ENCODE data around the gene KRTAP10-1. TPM values are rescaled to one million over a fixed set of nuclear protein-coding genes. Genes with fewer than 3 reads are reported as not detected.

Gene KRTAP10-1
- total and polyA plus RNA-seq, 2 experiments from 2014 or later = not detected

DNA sequence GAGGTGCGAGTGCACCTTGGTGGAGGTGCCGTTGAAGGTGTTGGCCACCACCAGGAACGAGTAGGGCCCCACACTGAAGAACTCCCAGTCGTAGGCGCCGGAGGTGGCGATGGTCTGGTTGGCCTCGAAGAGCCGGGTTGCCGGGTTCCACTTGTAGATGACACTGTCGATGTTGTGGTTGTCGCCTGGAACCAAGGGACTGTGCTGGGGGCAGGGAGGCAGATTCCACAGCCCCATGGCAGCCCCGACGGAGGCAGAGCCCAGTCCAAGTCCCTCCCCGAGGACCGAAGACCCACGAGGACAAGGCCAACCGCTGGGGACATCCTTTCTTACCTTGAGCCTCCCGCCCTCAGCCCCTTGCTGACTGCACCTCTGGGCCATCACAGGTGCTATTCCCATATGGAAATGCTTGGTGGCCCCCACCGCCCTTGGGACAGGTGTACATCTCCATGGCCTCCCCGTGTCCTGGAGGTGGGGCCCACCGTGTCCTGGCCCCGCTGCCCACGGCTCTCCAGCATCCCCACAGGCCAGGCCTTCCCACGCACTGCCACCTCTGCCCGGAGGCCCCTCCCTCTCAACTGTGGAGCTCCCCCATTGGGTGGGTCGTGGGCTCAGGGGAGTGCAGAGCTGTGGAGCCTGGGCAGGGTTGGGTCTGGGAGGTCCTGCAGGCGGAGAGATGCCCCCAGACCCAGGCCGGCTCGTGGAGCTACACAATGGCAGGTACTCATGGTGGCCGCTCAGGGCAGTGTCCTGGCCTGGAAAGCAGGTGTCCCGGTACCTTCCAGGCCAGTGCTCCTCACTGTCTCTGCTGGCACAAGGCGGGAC lies 17.9 kb downstream of the KRTAP10-1 start:
- no peak overlapping the region for H3K4me3 ChIP-seq
- DNase-seq (ENCODE audit: low read depth in 1 of 2, low spot score in 1 of 2) = no peak
- no peak overlapping the region for H3K27ac ChIP-seq
- no peaks in the 10 kb centered on the region for H3K36me3 ChIP-seq
- H3K4me1 ChIP-seq (ENCODE audit: low read depth) = no peaks in the 10 kb centered on the region
- no peaks in the 10 kb centered on the region for H3K27me3 ChIP-seq
- no peaks in the 10 kb centered on the region for H3K9me3 ChIP-seq (ENCODE audit: low read depth)
- TF ChIP-seq, protein P1, sequence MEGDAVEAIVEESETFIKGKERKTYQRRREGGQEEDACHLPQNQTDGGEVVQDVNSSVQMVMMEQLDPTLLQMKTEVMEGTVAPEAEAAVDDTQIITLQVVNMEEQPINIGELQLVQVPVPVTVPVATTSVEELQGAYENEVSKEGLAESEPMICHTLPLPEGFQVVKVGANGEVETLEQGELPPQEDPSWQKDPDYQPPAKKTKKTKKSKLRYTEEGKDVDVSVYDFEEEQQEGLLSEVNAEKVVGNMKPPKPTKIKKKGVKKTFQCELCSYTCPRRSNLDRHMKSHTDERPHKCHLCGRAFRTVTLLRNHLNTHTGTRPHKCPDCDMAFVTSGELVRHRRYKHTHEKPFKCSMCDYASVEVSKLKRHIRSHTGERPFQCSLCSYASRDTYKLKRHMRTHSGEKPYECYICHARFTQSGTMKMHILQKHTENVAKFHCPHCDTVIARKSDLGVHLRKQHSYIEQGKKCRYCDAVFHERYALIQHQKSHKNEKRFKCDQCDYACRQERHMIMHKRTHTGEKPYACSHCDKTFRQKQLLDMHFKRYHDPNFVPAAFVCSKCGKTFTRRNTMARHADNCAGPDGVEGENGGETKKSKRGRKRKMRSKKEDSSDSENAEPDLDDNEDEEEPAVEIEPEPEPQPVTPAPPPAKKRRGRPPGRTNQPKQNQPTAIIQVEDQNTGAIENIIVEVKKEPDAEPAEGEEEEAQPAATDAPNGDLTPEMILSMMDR (IDR thresholded peaks at IDR 0.05; ENCODE audit: low read depth, low read length) = no peak

DNA sequence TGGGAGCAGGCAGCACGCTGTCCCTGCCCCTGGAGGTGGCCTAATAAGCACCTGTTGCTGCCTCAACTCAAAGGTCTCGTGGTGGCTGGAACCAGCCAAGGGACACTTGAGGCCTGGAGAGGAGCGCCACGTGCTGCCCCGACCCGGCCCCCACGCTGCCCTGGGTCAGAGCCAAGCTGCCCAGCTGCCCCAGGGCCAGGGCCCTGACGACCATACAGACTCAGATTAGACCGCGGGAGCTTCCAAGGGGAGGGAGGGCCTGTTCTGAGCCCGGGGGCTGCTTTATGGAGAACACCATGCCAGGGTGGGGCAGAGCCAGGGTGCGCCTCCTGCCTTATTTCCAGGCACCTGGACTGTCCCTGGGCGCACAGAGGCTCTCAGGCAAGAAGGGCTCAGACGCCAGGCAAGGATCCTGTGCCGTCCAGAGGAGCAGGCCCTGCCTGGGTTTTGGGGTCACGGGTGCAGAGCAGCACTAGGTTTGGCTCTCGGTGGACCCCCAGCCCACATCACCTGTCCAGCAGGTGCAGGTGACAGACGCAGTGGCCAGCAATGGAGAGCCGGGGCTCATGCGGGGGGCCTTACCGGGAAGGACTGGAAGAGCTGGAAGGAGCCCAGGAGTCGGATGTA lies 18.6 kb downstream of the KRTAP10-1 start:
- TF ChIP-seq, protein P1 (IDR thresholded peaks at IDR 0.05; ENCODE audit: low read depth, low read length) = no peak
- H3K4me3 ChIP-seq = no peak overlapping the region
- no peaks in the 10 kb centered on the region for H3K27me3 ChIP-seq
- H3K9me3 ChIP-seq (ENCODE audit: low read depth) = no peaks in the 10 kb centered on the region
- no peaks in the 10 kb centered on the region for H3K36me3 ChIP-seq
- no peak for DNase-seq (ENCODE audit: low read depth in 1 of 2, low spot score in 1 of 2)
- H3K4me1 ChIP-seq (ENCODE audit: low read depth) = no peaks in the 10 kb centered on the region
- no peak overlapping the region for H3K27ac ChIP-seq

DNA sequence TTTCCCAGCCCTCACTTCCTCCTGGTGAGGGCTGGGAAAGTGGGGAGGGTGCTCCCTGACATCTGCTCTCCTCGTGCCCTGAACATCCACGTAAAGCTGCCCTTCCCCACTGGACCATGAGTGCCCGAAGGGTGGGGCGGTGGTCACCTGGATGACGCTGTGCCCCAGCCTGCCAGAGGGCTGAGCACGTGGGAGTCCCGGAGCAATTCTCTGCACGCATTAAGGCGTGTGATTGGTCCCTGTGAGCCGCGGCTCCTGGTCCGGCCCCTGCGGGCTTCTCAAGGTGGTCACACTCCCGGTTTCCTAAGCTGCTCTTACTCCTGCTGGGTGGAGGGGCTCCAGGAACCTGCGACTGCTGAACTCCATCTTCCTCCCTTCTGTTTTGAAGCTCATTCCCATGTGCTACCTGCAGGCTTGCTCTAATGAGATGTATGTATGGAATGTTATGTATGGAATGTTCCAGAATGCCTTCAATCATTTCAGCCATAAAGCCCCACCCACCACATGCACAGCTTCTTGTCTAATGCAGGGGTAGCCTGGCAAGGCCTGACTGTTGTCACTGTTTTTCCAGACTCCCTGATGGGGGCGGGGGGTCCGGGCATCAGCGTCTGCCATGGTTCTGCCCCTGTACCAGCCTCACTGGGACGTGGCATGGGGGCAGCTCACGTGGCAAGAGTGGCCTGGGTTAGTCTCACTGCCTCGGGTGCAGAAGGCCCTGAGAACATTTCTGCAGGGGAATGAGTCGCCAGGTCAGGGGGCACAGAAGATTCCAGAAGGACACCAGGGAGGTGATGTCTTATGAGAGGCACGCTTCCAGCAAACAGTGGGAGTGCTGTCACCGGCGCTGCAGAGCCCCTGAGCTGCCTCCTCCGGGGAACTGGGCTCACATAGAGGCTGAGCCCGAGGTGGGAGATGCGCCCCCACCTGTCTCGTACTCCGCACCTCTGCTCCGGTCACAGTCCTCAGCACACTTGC lies 19.4 kb downstream of the KRTAP10-1 start:
- TF ChIP-seq, protein P1 (IDR thresholded peaks at IDR 0.05; ENCODE audit: low read depth, low read length) = no peak
- no peaks in the 10 kb centered on the region for H3K27me3 ChIP-seq
- no peak for DNase-seq (ENCODE audit: low read depth in 1 of 2, low spot score in 1 of 2)
- no peak overlapping the region for H3K4me3 ChIP-seq
- no peaks in the 10 kb centered on the region for H3K4me1 ChIP-seq (ENCODE audit: low read depth)
- no peak overlapping the region for H3K27ac ChIP-seq
- H3K9me3 ChIP-seq (ENCODE audit: low read depth) = no peaks in the 10 kb centered on the region
- H3K36me3 ChIP-seq = no peaks in the 10 kb centered on the region

DNA sequence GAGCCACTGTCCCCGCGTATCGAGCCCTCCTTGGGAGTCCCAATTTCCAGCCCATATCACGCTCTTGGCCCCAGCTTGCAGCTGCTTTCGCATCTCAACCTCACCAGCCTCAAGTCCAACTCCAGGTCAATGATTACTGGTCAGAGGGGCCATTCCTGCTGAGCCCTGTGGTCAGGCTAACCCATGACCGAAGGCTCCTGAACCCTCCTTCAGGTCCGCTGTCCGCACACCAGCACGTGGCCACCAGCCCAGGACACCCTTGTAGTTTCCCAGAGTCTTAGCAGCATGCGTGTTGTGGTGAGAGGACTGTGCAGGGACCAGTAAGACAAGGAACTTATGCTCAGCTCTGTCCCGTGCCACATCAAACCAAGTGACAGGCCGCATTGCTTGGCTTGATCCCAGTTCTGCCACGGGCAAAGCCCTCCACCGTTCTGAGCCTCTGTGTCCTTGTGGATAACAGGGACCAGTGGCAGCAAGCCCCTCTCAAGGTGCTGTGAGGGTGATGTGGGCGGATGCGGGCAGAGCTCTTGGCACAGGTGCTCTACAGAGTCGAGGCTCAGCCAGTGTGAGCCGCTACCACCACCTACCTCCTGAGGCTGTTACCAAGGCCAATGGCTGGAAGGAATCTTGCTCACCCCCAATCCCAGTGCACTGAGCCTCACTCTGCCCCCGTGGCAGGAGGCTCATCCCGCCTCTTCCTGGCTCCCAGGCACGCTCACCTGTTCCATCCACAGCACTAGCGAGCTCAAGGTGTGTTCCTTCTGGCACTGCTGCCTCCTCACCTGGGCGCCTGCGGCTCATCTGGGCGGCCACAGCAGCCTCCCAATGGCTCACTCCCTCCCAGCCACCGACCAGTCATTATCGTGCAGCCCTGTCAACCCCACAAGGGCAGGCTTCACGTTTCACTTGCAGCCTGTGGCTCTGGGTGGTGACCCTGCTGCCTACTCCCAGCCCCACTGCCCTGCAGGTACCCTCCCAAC lies 20.4 kb downstream of the KRTAP10-1 start:
- DNase-seq (ENCODE audit: low read depth in 1 of 2, low spot score in 1 of 2) = no peak
- Histone ChIP-seq H3K9me3 (ENCODE audit: low read depth) (no peaks in the 10 kb centered on the region), H3K36me3 (no peaks in the 10 kb centered on the region), H3K4me3 (no peak overlapping the region), H3K27ac (no peak overlapping the region), H3K27me3 (no peaks in the 10 kb centered on the region), H3K4me1 (ENCODE audit: low read depth) (no peaks in the 10 kb centered on the region)
- TF ChIP-seq, protein P1 (IDR thresholded peaks at IDR 0.05; ENCODE audit: low read depth, low read length) = no peak
